ENCODE data around the gene WDR37.

DNA sequence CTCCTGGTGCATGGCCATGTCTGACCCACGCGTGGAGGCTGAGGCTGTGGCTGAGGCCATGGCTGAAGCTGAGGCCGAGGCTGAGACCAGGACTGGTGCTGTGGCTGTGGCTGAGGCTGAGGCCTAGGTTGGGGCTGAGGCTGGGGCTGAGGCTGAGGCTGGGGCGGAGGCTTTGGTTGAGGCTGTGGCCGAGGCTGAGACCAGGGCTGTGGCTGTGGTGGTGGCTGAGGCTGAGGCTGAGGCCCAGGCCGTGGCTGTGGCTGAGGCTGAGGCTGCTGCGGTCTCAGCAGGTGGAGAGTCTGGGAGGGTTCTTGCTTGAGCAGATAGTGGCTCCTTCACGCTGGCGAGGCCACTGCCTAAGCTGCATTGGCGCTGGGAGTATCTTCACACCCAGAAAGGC lies 76.4 kb downstream of the WDR37 start:
- TF ChIP-seq, protein P1, sequence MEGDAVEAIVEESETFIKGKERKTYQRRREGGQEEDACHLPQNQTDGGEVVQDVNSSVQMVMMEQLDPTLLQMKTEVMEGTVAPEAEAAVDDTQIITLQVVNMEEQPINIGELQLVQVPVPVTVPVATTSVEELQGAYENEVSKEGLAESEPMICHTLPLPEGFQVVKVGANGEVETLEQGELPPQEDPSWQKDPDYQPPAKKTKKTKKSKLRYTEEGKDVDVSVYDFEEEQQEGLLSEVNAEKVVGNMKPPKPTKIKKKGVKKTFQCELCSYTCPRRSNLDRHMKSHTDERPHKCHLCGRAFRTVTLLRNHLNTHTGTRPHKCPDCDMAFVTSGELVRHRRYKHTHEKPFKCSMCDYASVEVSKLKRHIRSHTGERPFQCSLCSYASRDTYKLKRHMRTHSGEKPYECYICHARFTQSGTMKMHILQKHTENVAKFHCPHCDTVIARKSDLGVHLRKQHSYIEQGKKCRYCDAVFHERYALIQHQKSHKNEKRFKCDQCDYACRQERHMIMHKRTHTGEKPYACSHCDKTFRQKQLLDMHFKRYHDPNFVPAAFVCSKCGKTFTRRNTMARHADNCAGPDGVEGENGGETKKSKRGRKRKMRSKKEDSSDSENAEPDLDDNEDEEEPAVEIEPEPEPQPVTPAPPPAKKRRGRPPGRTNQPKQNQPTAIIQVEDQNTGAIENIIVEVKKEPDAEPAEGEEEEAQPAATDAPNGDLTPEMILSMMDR (IDR thresholded peaks at IDR 0.05), result no peak
- no peak for TF ChIP-seq ZFX (IDR thresholded peaks at IDR 0.05; ENCODE audit: borderline replicate concordance)
